NK-92 (cell line): Measurements from ENCODE around the gene DNPEP.
"Not testable (repeated sequence)": the region's sequence is repeated elsewhere in the genome, so short reads cannot be mapped to it uniquely, and the experiment has no call there.

Experiments
- DNase-seq: peaks from one replicate; lab custom pipeline; 2025; ENCODE audit not compliant: unreplicated experiment; lab: John Stamatoyannopoulos, UW

DNPEP gene

GRCh38 chr2:219419331-219420197 lies 31.9 kb upstream of the DNPEP start:
- DNase-seq = no peak

- no peak for DNase-seq
Observed at GRCh38 chr2:219419012-219419324, 31.3 kb upstream of the DNPEP start.

GRCh38 chr2:219418155-219419011 lies 30.7 kb upstream of the DNPEP start, which contains the start of gene DES:
Gene DES (plus strand): TSS chr2:219418377. CDS start chr2:219418463, 86 bp downstream.
- no peak for DNase-seq

- DNase-seq = no peak
Observed at GRCh38 chr2:219417374-219417773, 29.7 kb upstream of the DNPEP start.

- DNase-seq = no peak
Observed at GRCh38 chr2:219416938-219417337, 29.2 kb upstream of the DNPEP start.

GRCh38 chr2:219416235-219416602 lies 28.5 kb upstream of the DNPEP start:
- no peak for DNase-seq

- DNase-seq = no peak
Observed at GRCh38 chr2:219415580-219416234, 28.0 kb upstream of the DNPEP start.

- DNase-seq = no peak
Observed at GRCh38 chr2:219414857-219415256, 27.1 kb upstream of the DNPEP start.

- no peak for DNase-seq
Observed at GRCh38 chr2:219410390-219410789, 22.7 kb upstream of the DNPEP start.

GRCh38 chr2:219409619-219410018 lies 21.9 kb upstream of the DNPEP start:
- DNase-seq = no peak

- DNase-seq = no peak
Observed at GRCh38 chr2:219408631-219409030, 20.9 kb upstream of the DNPEP start.

- no peak for DNase-seq
Observed at GRCh38 chr2:219408204-219408603, 20.5 kb upstream of the DNPEP start.

GRCh38 chr2:219407343-219407742 lies 19.6 kb upstream of the DNPEP start:
- DNase-seq = not testable (repeated sequence)

GRCh38 chr2:219406861-219407230 lies 19.1 kb upstream of the DNPEP start:
- no peak for DNase-seq

GRCh38 chr2:219405958-219406860 lies 18.5 kb upstream of the DNPEP start:
- no peak for DNase-seq

- no peak for DNase-seq
Observed at GRCh38 chr2:219405451-219405850, 17.7 kb upstream of the DNPEP start.

GRCh38 chr2:219404954-219405353 lies 17.2 kb upstream of the DNPEP start:
- DNase-seq = no peak

- DNase-seq = no peak
Observed at GRCh38 chr2:219404291-219404910, 16.7 kb upstream of the DNPEP start.

- DNase-seq = no peak
Observed at GRCh38 chr2:219403861-219404260, 16.1 kb upstream of the DNPEP start.
